Lung (tissue), 12 donors: ENCODE results near the gene MAP1S. TPM values are rescaled to one million over a fixed set of nuclear protein-coding genes. Genes with fewer than 3 reads are reported as not detected.
"Not testable (repeated sequence)": the region's sequence is repeated elsewhere in the genome, so short reads cannot be mapped to it uniquely, and the experiment has no call there.

ENCODE experiments used
- ATAC-seq: fragments of 200-7000 bp; cut with Tn5 transposase; one replicate; pipeline ENCODE4 v1.9.1; 2020; ENCODE audit warnings: moderate number of reproducible peaks; ENCODE audit not compliant: insufficient read depth, low FRiP score
- DNase-seq, 3 donors: peaks; one replicate each; pipeline ENCODE4 v3.0.0-alpha.2; 2013 to 2017
- H3K27ac ChIP-seq, 2 donors: one replicate each; pipeline ENCODE4 v1.5.1; 2013; ENCODE audit warnings: mild to moderate bottlenecking in 2 of 2, moderate library complexity in 2 of 2, control low read depth in 1 of 2, inconsistent platforms in 1 of 2, low read depth in 1 of 2, low read length in 1 of 2
- H3K27me3 ChIP-seq, 3 donors: one replicate each; pipeline ENCODE4 v1.5.1; 2013; ENCODE audit warnings: low read length in 2 of 3; ENCODE audit not compliant: control insufficient read depth in 3 of 3, insufficient read depth in 3 of 3
- H3K36me3 ChIP-seq, 4 donors: one replicate each; pipeline ENCODE4 v1.5.1; 2013; ENCODE audit warnings: low read length in 4 of 4, mild to moderate bottlenecking in 1 of 4, moderate library complexity in 1 of 4; ENCODE audit not compliant: control insufficient read depth in 4 of 4, insufficient read depth in 4 of 4
- H3K4me1 ChIP-seq, 5 donors: one replicate each; pipeline ENCODE4 v1.5.1; 2013; ENCODE audit warnings: low read length in 5 of 5, mild to moderate bottlenecking in 2 of 5, moderate library complexity in 1 of 5; ENCODE audit not compliant: control insufficient read depth in 5 of 5, insufficient read depth in 5 of 5
- H3K4me3 ChIP-seq: one replicate; pipeline ENCODE4 v1.5.1; 2013; ENCODE audit warnings: mild to moderate bottlenecking, control low read depth, moderate library complexity
- H3K9ac ChIP-seq, 2 donors: one replicate each; pipeline ENCODE4 v1.5.1; 2013; ENCODE audit warnings: low read length in 2 of 2, control low read depth in 1 of 2; ENCODE audit not compliant: insufficient read depth in 1 of 2
- H3K9me3 ChIP-seq, 4 donors: one replicate each; pipeline ENCODE4 v1.5.1; 2013; ENCODE audit warnings: low read length in 3 of 4, mild to moderate bottlenecking in 1 of 4, moderate library complexity in 1 of 4; ENCODE audit not compliant: control insufficient read depth in 4 of 4, insufficient read depth in 3 of 4
- WGBS, 2 donors: extraction: QIAGEN DNeasy Blood & Tissue Kit; methylation state at CpG; one replicate each; pipeline ENCODE4 v1.1.7; 2013; 5-methylcytosine and 5-hydroxymethylcytosine counted together
- polyA plus RNA-seq, 2 donors: library from polyadenylated mRNA; stranded (reverse); fragments of 200-250 nt; gene quantifications; one replicate each; pipeline ENCODE4 v1.2.1, GENCODE V29; 2013
- total RNA-seq, 2 donors: library from RNA; depleted of rRNA in 1 of 2; stranded (reverse); fragments of >200 nt in 1 of 2; gene quantifications; one replicate each; pipeline ENCODE4 v1.2.1, GENCODE V29; 2014 to 2021
- TF ChIP-seq, protein P1 (sequence below): IDR thresholded peaks from 2 replicates; pipeline ENCODE4 v1.5.1; 2012; ENCODE audit warnings: mild to moderate bottlenecking; ENCODE audit errors: control extremely low read depth, extremely low read depth
- donor health status: control.
- donor health status: control.
- donor health status: Bipolar disorder and iron deficiency.
- donor health status: healthy.
- donor health status: DM: yes; HTN: yes; CAD: no.

MAP1S gene
- total and polyA plus RNA-seq, 4 donors, result 32.1 to 71.1 (median 38.4) TPM

GRCh38 chr19:17775991-17776803 is 56.9 kb downstream of the MAP1S start:
- peaks cover 0 to 2% (median 0%) of the 10 kb centered on the region in 3 donors for H3K27me3 ChIP-seq
- H3K4me1 ChIP-seq, result peaks cover 0 to 2% (median 0%) of the 10 kb centered on the region in 5 donors
- no peak for ATAC-seq
- H3K9me3 ChIP-seq, result peaks cover 0 to 1% (median 0%) of the 10 kb centered on the region in 4 donors
- H3K9ac ChIP-seq, result no peak overlapping the region
- no peak overlapping the region for H3K4me3 ChIP-seq
- no peak overlapping the region for H3K27ac ChIP-seq
- 67 to 81% methylated on average over 27 of the region's 27 CpGs for WGBS, 2 donors
- H3K36me3 ChIP-seq, result peaks cover 0 to 1% (median 0%) of the 10 kb centered on the region in 4 donors
- no peak for DNase-seq
- TF ChIP-seq, protein P1, sequence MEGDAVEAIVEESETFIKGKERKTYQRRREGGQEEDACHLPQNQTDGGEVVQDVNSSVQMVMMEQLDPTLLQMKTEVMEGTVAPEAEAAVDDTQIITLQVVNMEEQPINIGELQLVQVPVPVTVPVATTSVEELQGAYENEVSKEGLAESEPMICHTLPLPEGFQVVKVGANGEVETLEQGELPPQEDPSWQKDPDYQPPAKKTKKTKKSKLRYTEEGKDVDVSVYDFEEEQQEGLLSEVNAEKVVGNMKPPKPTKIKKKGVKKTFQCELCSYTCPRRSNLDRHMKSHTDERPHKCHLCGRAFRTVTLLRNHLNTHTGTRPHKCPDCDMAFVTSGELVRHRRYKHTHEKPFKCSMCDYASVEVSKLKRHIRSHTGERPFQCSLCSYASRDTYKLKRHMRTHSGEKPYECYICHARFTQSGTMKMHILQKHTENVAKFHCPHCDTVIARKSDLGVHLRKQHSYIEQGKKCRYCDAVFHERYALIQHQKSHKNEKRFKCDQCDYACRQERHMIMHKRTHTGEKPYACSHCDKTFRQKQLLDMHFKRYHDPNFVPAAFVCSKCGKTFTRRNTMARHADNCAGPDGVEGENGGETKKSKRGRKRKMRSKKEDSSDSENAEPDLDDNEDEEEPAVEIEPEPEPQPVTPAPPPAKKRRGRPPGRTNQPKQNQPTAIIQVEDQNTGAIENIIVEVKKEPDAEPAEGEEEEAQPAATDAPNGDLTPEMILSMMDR, result no peak

- not testable (repeated sequence) for H3K27ac ChIP-seq, H3K36me3 ChIP-seq, H3K4me1 ChIP-seq, H3K27me3 ChIP-seq, H3K4me3 ChIP-seq, H3K9me3 ChIP-seq, DNase-seq, ATAC-seq, H3K9ac ChIP-seq
- WGBS, 2 donors, result 81 to 87% methylated on average over 10 of the region's 10 CpGs
Measured at GRCh38 chr19:17777840-17778239, 58.6 kb downstream of the MAP1S start.

DNA sequence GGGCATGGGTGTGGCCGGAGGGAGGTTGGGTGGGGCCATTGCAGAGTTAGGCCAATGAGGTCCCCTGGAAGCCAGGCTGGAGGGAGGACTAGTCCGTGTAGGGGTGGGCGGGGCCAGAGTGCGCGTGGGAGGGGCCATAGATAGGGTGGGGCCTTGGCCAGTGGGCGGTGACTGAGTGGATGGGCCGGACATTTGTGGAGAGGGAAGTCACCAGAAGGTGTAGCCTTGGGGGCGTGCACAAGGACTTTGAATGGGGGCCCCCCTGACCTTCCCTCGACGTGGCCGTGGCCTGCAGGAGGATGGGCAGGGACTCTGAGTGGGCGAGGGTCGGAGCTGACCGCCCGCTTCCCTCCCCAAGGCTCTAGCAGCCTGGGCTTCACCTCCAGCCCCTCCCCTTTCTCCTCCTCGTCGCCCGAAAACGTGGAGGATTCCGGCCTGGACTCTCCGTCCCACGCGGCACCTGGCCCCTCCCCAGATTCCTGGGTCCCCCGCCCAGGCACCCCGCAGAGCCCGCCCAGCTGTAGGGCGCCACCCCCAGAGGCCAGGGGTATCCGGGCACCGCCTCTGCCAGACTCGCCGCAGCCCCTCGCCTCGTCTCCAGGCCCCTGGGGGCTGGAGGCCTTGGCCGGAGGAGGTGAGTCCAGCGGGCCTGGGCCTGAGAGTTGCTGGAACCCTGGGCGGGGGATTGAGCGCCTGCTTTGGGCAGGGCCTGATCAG is 59.1 kb downstream of the MAP1S start:
- Histone ChIP-seq H3K4me3 (no peak overlapping the region), H3K36me3 (no peaks in the 10 kb centered on the region), H3K4me1 (peaks cover 0 to 2% (median 0%) of the 10 kb centered on the region in 5 donors), H3K9ac (no peak overlapping the region), H3K27me3 (peaks cover 0 to 2% (median 0%) of the 10 kb centered on the region in 3 donors), H3K9me3 (peaks cover 0 to 1% (median 0%) of the 10 kb centered on the region in 4 donors), H3K27ac (no peak overlapping the region)
- TF ChIP-seq, protein P1, result no peak
- peak; percentile 66 for ATAC-seq
- 14 to 19% methylated on average over 31 to 37 of the region's 37 CpGs for WGBS, 2 donors
- DNase-seq, result no peak
